ENCODE data around the gene IGF2R.

- TF ChIP-seq EZH2 (IDR thresholded peaks at IDR 0.05; ENCODE audit: low read length) (no peak), CTCF (optimal IDR thresholded peaks at IDR 0.05 in 1 of 3, IDR thresholded peaks at IDR 0.05 in 1 of 3, conservative IDR thresholded peaks at IDR 0.05 in 1 of 3; ENCODE audit: extremely low read depth in 1 of 3, insufficient read depth in 2 of 3, low read length in 3 of 3) (no peak)
Measured at GRCh38 chr6:159959976-159960384, 8.9 kb upstream of the IGF2R start.

Measured in keratinocyte (primary cell).